ENCODE results near the gene NEK9.

The NEK9 gene

GRCh38 chr14:75147423-75148071, 20.7 kb upstream of the NEK9 start:
- Histone ChIP-seq H2AFZ (ENCODE audit: low read length) (no peak overlapping the region), H3K4me2 (ENCODE audit: low read length) (no peak overlapping the region), H3K79me2 (ENCODE audit: insufficient read depth, low read length) (no peaks in the 10 kb centered on the region), H3K9me3 (ENCODE audit: low read length) (no peaks in the 10 kb centered on the region), H3K27me3 (ENCODE audit: insufficient read depth, low read length) (no peaks in the 10 kb centered on the region), H3K27ac (ENCODE audit: low read depth, low read length, poor library complexity, severe bottlenecking) (no peak overlapping the region), H4K20me1 (ENCODE audit: insufficient read depth, low read length) (no peaks in the 10 kb centered on the region), H3K9ac (ENCODE audit: low read length) (no peak overlapping the region), H3K4me3 (ENCODE audit: low read depth, low read length, poor library complexity, severe bottlenecking) (no peak overlapping the region), H3K4me1 (ENCODE audit: insufficient read depth, low read length, severe bottlenecking) (no peaks in the 10 kb centered on the region), H3F3A (ENCODE audit: insufficient read depth, low read length) (no peaks in the 10 kb centered on the region), H3K9me2 (ENCODE audit: low read depth, low read length) (no peaks in the 10 kb centered on the region), H3K36me3 (ENCODE audit: insufficient read depth, low read length) (peaks cover 44% of the 10 kb centered on the region; the same call in 1 of the 2 replicates)
- TF ChIP-seq CTCF (IDR thresholded peaks at IDR 0.05; ENCODE audit: low read length) (no peak), EZH2 (IDR thresholded peaks at IDR 0.05; ENCODE audit: borderline replicate concordance, low read length) (no peak)

DNA sequence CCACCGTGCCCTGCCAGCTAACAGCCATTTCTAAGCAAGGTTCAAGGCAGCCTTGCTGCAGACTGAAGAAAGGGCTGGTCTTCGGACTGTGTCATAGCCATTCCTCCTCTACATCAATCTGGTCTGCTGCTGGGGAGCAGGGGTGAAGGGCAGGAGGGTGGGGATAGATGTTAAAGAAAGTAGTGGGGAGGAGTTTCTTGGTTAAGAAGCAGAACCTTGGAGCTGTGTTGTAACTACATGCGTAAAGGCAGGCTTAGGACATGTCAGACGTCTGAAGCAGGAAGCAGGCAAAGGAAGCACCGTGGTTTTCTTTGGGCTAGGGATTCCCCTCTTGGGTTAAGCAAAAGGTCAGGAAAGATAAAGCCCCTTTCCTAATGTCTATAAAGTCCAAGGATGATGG, 18.1 kb upstream of the NEK9 start:
- H3K4me3 ChIP-seq (ENCODE audit: low read depth, low read length, poor library complexity, severe bottlenecking): no peak overlapping the region
- no peaks in the 10 kb centered on the region for H3K27me3 ChIP-seq (ENCODE audit: insufficient read depth, low read length)
- no peaks in the 10 kb centered on the region for H3K4me1 ChIP-seq (ENCODE audit: insufficient read depth, low read length, severe bottlenecking)
- H3K36me3 ChIP-seq (ENCODE audit: insufficient read depth, low read length): peaks cover 35% of the 10 kb centered on the region; the same call in 1 of the 2 replicates
- H3K9me2 ChIP-seq (ENCODE audit: low read depth, low read length): no peaks in the 10 kb centered on the region
- no peak overlapping the region for H3K9ac ChIP-seq (ENCODE audit: low read length)
- TF ChIP-seq EZH2 (IDR thresholded peaks at IDR 0.05; ENCODE audit: borderline replicate concordance, low read length) (no peak), CTCF (IDR thresholded peaks at IDR 0.05; ENCODE audit: low read length) (no peak)
- H3K4me2 ChIP-seq (ENCODE audit: low read length): no peak overlapping the region
- no peaks in the 10 kb centered on the region for H3K79me2 ChIP-seq (ENCODE audit: insufficient read depth, low read length)
- H3K9me3 ChIP-seq (ENCODE audit: low read length): no peaks in the 10 kb centered on the region
- no peak overlapping the region for H3K27ac ChIP-seq (ENCODE audit: low read depth, low read length, poor library complexity, severe bottlenecking)
- no peaks in the 10 kb centered on the region for H3F3A ChIP-seq (ENCODE audit: insufficient read depth, low read length)
- H4K20me1 ChIP-seq (ENCODE audit: insufficient read depth, low read length): no peaks in the 10 kb centered on the region
- H2AFZ ChIP-seq (ENCODE audit: low read length): no peak overlapping the region

DNA sequence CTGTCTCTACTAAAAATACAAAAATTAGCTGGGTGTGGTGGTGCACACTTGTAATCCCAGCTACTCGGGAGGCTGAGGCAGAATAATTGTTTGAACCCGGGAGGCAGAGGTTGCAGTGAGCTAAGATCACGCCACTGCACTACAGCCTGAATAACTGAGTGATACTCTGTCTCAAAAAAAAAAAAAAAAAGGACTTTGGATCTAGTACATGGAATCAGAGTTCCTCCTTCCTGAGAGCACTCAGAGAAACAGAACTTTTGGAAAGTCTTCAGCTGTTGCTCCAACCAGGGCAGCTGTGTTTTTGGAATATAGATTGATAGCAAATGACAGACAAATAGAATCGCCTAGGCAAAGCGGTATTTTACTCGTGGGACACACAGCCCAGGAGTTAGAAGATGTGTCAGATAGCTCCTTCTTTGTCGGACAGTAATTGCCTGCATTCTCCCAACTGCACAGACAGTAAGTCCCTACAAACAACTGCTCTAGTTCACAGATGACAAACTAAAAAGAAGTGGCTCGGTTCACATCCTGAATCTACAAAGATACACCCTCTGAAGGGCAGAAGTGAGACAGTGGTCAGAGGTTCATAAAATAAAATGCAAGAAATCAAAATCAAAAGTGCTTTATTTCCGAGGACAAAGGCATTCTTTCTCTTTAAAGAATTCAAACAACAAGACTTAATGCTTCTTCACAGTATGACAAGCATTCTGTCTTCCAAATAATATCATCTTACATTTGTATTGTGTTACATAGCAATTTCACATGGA, 17.1 kb upstream of the NEK9 start:
- no peak for TF ChIP-seq CTCF (IDR thresholded peaks at IDR 0.05; ENCODE audit: low read length)
- no peak for TF ChIP-seq EZH2 (IDR thresholded peaks at IDR 0.05; ENCODE audit: borderline replicate concordance, low read length)
- Histone ChIP-seq H3K4me1 (ENCODE audit: insufficient read depth, low read length, severe bottlenecking) (peaks cover 5% of the 10 kb centered on the region), H4K20me1 (ENCODE audit: insufficient read depth, low read length) (no peaks in the 10 kb centered on the region), H3K79me2 (ENCODE audit: insufficient read depth, low read length) (0 out of 2 replicates have a peak, but pooled peaks cover 4% of the 10 kb centered on the region), H3F3A (ENCODE audit: insufficient read depth, low read length) (no peaks in the 10 kb centered on the region), H3K9me2 (ENCODE audit: low read depth, low read length) (no peaks in the 10 kb centered on the region), H3K9ac (ENCODE audit: low read length) (no peak overlapping the region), H3K9me3 (ENCODE audit: low read length) (no peaks in the 10 kb centered on the region), H3K4me3 (ENCODE audit: low read depth, low read length, poor library complexity, severe bottlenecking) (no peak overlapping the region), H3K27ac (ENCODE audit: low read depth, low read length, poor library complexity, severe bottlenecking) (no peak overlapping the region), H3K36me3 (ENCODE audit: insufficient read depth, low read length) (peaks cover 28% of the 10 kb centered on the region), H3K4me2 (ENCODE audit: low read length) (no peak overlapping the region), H3K27me3 (ENCODE audit: insufficient read depth, low read length) (no peaks in the 10 kb centered on the region), H2AFZ (ENCODE audit: low read length) (no peak overlapping the region)

Measured in OCI-LY1 (cell line).